VCaP (cell line): ENCODE data around the gene AS3MT.
"Not testable (repeated sequence)": the region's sequence is repeated elsewhere in the genome, so short reads cannot be mapped to it uniquely, and the experiment has no call there.

Source experiments
- H3K27ac ChIP-seq: fragments of 450-650 bp; 2 replicates; pipeline ENCODE4 v1.5.1; 2017
- TF ChIP-seq, protein P1 (sequence below): fragments of 450-650 bp; conservative IDR thresholded peaks from 2 replicates; pipeline ENCODE4 v1.5.1; 2017; ENCODE audit warnings: mild to moderate bottlenecking, moderate library complexity

The AS3MT gene

DNA sequence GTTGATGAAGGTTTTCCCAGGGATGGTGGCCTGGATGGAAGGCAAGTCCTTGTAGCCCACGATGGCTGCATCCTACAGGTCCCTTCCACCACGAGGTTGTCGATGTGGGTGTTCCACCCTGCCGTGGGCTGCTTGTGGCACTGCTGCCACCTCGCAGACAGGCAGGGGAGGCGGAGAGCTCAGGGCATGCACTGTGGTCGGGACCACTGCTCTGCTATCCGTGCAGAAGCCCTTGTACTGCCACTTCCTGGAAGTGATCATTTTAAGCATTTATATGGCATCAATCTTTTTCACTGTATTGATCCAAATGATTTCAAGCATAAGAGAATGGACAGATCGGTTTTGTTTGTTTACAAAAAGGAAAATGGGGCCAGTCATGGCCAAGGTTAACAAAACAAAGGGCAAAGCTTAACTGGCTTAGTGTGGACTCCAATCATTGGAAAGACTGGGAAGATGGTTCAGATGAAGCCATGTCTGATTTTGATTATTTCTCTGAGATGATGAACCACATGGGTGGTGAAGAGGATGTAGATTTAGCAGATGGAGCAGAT is 23.8 kb upstream of the AS3MT start:
- H3K27ac ChIP-seq: no peak overlapping the region
- TF ChIP-seq, protein P1, sequence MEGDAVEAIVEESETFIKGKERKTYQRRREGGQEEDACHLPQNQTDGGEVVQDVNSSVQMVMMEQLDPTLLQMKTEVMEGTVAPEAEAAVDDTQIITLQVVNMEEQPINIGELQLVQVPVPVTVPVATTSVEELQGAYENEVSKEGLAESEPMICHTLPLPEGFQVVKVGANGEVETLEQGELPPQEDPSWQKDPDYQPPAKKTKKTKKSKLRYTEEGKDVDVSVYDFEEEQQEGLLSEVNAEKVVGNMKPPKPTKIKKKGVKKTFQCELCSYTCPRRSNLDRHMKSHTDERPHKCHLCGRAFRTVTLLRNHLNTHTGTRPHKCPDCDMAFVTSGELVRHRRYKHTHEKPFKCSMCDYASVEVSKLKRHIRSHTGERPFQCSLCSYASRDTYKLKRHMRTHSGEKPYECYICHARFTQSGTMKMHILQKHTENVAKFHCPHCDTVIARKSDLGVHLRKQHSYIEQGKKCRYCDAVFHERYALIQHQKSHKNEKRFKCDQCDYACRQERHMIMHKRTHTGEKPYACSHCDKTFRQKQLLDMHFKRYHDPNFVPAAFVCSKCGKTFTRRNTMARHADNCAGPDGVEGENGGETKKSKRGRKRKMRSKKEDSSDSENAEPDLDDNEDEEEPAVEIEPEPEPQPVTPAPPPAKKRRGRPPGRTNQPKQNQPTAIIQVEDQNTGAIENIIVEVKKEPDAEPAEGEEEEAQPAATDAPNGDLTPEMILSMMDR: no peak

DNA sequence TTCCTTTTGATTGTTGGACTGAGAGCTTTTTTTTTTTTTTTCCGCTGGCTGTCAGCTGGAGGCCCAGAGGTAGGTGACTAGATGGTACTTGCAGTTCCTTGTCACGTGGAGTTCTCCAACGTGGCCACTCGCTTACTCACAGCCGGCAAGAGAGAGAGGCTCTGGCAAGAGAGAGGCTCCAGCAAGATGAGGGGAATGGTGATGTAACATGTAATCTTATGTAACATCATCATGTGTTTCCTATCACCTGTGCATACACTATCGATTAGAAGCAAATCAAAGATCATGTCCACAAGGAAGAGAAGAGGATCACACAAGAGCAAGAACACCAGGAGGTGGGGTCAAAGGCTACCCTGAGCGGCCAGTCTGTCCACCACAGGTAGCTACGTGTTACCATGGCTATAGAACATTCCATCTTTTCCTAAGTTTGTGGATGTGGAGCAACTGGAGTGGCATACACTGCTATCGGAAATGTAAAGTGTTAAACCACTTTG is 19.2 kb upstream of the AS3MT start:
- TF ChIP-seq, protein P1: no peak
- H3K27ac ChIP-seq: no peak overlapping the region

DNA sequence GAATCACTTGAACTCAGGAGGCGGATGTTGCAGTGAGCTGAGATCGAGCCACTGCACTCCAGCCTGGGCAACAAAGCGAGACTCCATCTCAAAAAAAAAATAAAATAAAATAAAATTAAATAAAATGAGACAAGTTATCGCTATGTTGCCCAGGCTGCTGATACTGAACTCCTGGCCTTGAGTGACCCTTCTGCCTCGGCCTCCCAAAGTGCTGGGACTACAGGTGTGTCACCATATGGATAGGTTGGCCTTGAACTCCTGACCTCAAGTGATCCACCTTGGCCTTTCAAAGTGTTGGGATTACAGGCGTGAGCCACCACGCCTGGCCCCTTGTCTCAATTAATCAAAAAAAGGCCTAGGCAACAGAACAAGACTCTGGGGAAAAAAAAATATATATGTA is 16.0 kb upstream of the AS3MT start:
- not testable (repeated sequence) for H3K27ac ChIP-seq

DNA sequence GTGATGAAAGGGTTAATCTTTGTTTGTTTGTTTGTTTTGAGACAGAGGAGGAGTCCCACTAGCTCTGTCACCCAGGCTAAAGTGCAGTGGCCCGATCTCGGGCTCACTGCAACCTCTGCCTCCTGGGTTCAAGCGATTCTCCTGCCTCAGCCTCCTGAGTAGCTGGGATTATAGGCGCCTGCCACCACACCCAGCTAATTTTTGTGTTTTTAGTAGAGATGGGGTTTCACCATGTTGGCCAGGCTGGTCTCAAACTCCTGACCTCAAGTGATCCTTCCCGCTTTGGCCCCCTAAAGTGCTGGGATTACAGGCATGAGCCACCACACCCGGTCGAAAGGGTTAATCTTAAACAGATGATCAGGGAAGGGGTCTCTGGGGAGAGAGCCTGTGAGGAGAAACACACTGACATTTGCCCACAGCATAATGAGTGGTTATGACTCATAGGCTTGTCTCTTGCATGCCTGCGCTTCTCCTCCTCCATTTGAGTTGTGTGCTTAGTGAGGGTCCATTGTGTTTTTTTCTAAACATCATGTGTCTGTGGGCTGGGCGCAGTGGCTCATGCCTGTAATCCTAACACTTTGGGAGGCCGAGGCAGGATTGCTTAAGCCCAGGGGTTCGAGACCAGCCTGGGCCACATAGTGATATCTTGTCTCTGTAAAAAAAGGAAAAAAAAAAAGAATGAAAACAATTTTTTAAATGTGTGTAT is 13.4 kb upstream of the AS3MT start:
- not testable (repeated sequence) for H3K27ac ChIP-seq

DNA sequence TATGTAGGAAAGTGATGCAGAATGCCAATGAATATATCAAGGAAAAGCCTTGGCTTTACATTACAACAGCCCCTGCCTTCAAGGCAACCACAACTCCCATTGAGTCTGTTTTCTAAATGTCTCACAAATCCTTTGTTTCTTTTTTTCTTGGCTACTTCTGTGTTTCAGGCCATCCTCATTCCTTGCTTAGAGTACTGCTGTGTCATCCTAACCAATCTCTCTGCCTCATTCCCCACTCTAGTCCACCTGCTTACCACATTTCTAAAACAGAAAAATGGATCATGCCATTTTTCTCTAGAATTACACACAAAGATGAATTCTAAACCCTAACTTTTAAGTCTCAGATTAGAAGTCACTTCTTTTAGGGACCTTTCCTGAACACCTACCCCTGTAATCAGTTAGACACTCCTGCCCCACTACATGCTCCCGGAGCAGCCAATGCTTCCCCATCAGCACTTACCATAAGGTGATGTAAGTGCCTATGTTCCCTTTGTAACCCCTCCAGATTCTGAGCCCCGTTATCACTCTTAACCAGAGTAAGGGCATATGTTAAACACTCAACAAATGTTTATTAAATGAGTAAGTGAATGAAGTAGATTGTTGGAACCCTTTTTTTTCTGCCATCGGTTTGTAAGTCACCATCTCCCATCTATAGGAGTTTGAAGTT is 12.4 kb upstream of the AS3MT start:
- no peak overlapping the region for H3K27ac ChIP-seq
- TF ChIP-seq, protein P1: no peak

DNA sequence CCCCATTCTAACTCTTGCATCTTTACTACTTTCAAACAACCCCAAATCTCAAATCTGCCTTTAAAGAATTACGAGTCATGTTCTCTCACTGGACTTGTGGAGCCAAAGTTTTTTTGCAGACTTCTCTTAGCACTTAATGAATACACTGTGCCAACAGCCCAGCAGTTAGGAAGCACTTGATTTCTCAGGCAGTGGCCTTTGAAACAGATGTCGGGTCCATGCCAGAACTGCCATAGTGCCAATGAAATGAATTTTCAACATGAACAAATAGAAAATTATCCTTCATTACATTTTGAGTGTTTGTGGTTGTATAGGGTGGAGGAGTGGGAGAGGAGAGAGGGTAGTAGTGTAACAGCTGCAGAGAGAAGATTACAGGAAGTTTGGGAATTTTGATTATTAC is 9.4 kb upstream of the AS3MT start:
- no peak overlapping the region for H3K27ac ChIP-seq

DNA sequence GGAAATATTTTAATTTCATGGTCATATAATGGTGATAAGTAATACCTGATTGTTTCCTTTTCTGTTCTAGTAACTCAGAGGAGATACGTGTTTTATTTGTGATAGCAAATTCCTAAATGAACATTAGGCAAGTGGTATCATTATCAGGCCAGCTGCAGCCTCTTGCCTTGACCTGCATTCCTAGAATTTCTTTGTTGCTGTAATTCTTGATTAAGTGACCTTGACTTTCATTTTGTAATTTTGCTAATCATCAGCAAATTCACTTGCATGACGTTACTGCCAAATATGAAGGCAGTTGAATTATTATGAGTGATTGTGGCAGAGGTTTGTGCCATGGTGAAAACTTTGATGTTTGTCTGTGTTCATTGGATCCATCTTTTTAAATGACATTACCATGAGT is 5.6 kb upstream of the AS3MT start:
- no peak overlapping the region for H3K27ac ChIP-seq
- TF ChIP-seq, protein P1: no peak

More for the DNA sequence above, 9.4 kb upstream of the AS3MT start:
- TF ChIP-seq, protein P1: no peak

DNA sequence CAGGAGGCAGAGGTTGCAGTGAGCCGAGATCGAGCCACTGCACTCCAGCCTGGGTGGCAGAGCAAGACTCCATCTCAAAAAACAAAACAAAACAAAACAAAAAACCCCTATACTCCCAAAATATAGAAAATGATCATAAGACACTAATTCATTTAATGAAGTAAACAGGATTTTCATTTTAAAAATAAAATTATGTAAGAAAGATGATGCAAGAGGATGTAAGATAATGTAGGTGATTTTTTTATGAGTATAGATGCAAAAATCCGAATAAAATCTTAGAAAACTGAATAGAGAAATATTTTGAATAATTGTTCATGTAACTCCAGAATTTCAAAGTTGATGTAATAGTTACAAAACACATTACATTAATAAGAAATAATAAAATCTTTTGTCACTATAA is 3.6 kb upstream of the AS3MT start:
- TF ChIP-seq, protein P1: no peak

More for the DNA sequence above, 3.6 kb upstream of the AS3MT start:
- no peak overlapping the region for H3K27ac ChIP-seq
